Colonic mucosa (tissue), 4 donors: ENCODE results near the gene TPM1. TPM values are rescaled to one million over a fixed set of nuclear protein-coding genes. Genes with fewer than 3 reads are reported as not detected.

Source experiments
- DNase-seq: peaks from one replicate; pipeline ENCODE4 v3.0.0-alpha.2; 2020
- H3K27ac ChIP-seq: fragments of 200-600 bp; one replicate; pipeline ENCODE4 v1.8.0; 2021
- H3K27me3 ChIP-seq: fragments of 200-600 bp; one replicate; pipeline ENCODE4 v1.8.0; 2021
- H3K36me3 ChIP-seq: fragments of 200-600 bp; one replicate; pipeline ENCODE4 v1.8.0; 2021
- H3K4me1 ChIP-seq: fragments of 200-600 bp; one replicate; pipeline ENCODE4 v1.8.0; 2021; ENCODE audit warnings: mild to moderate bottlenecking
- H3K4me3 ChIP-seq: fragments of 200-600 bp; one replicate; pipeline ENCODE4 v1.8.0; 2021
- H3K9ac ChIP-seq, 2 donors: one replicate each; pipeline ENCODE4 v1.7.0; 2013; ENCODE audit warnings: control low read depth in 2 of 2, low read depth in 2 of 2, low read length in 2 of 2
- H3K9me3 ChIP-seq: fragments of 200-600 bp; one replicate; pipeline ENCODE4 v1.8.0; 2021
- CTCF ChIP-seq: fragments of 200-600 bp; IDR thresholded peaks from one replicate; pipeline ENCODE4 v1.8.0; 2022; ENCODE audit warnings: antibody characterized with exemption, mild to moderate bottlenecking
- intact Hi-C: fragments of 100-400 bp; cut with DNase I; formaldehyde crosslinking; loops from one replicate; pipeline ENCODE4 v1.14.1; 2022
- total RNA-seq, 2 donors: library from RNA; stranded (reverse); fragmentation: NEBNext Ultra II Directional in 1 of 2; extraction: Animal tissue kit (Norgen Biotek cat#: 25700) in 1 of 2; gene quantifications; one replicate each; pipeline ENCODE4 v1.2.1, GENCODE V29; 2021
- donor health status: healthy.
- donor health status: DM: no; HTN: no; CAD: no.
- donor health status: DM: no; HTN: no; CAD: no.

The TPM1 gene
- total RNA-seq, 2 donors from 2014 or later: 423 to 769 TPM

- intact Hi-C loops: no loop called here
- no peak overlapping the region for H3K27ac ChIP-seq
- no peak overlapping the region for H3K9ac ChIP-seq
- no peak overlapping the region for H3K4me3 ChIP-seq
- no peaks in the 10 kb centered on the region for H3K36me3 ChIP-seq
- H3K9me3 ChIP-seq: no peaks in the 10 kb centered on the region
- no peaks in the 10 kb centered on the region for H3K27me3 ChIP-seq
- DNase-seq: no peak
- TF ChIP-seq CTCF: no peak
- no peaks in the 10 kb centered on the region for H3K4me1 ChIP-seq
Measured at GRCh38 chr15:63076714-63077046, 34.1 kb downstream of the TPM1 start.

- intact Hi-C loops: no loop called here
- TF ChIP-seq CTCF: no peak
- H3K9me3 ChIP-seq: no peaks in the 10 kb centered on the region
Measured at GRCh38 chr15:63077952-63078351, 35.4 kb downstream of the TPM1 start.

GRCh38 chr15:63079947-63080626 is 37.5 kb downstream of the TPM1 start:
- TF ChIP-seq CTCF: no peak
- H3K4me3 ChIP-seq: no peak overlapping the region
- H3K9ac ChIP-seq: no peak overlapping the region
- no peaks in the 10 kb centered on the region for H3K4me1 ChIP-seq
- H3K9me3 ChIP-seq: no peaks in the 10 kb centered on the region
- H3K27ac ChIP-seq: no peak overlapping the region
- DNase-seq: no peak
- intact Hi-C loops: no loop called here
- H3K36me3 ChIP-seq: no peaks in the 10 kb centered on the region
- H3K27me3 ChIP-seq: no peaks in the 10 kb centered on the region

More at GRCh38 chr15:63077952-63078351, 35.4 kb downstream of the TPM1 start:
- DNase-seq: no peak
- Histone ChIP-seq H3K9ac (no peak overlapping the region), H3K27me3 (no peaks in the 10 kb centered on the region), H3K36me3 (no peaks in the 10 kb centered on the region), H3K4me3 (no peak overlapping the region), H3K4me1 (no peaks in the 10 kb centered on the region), H3K27ac (no peak overlapping the region)

GRCh38 chr15:63080634-63081250 is 38.2 kb downstream of the TPM1 start:
- no peak for DNase-seq
- Histone ChIP-seq H3K27me3 (no peaks in the 10 kb centered on the region), H3K9me3 (no peaks in the 10 kb centered on the region), H3K9ac (no peak overlapping the region), H3K27ac (no peak overlapping the region), H3K36me3 (no peaks in the 10 kb centered on the region), H3K4me1 (no peaks in the 10 kb centered on the region), H3K4me3 (no peak overlapping the region)
- no peak for TF ChIP-seq CTCF
- intact Hi-C loops: no loop called here

- H3K4me1 ChIP-seq: no peaks in the 10 kb centered on the region
- no peaks in the 10 kb centered on the region for H3K9me3 ChIP-seq
- no peak for TF ChIP-seq CTCF
- no peak overlapping the region for H3K4me3 ChIP-seq
- no peak overlapping the region for H3K27ac ChIP-seq
- H3K27me3 ChIP-seq: no peaks in the 10 kb centered on the region
- DNase-seq: no peak
- H3K9ac ChIP-seq: no peak overlapping the region
- intact Hi-C loops: no loop called here
- H3K36me3 ChIP-seq: no peaks in the 10 kb centered on the region
Measured at GRCh38 chr15:63082366-63082765, 39.8 kb downstream of the TPM1 start.
